WTC11 (cell line): ENCODE data around the gene REPIN1. TPM values are rescaled to one million over a fixed set of nuclear protein-coding genes. Genes with fewer than 3 reads are reported as not detected.
A peak's percentile ranks its signal among the peaks of the same experiment; 100 is the strongest.

Source experiments
- ATAC-seq: fragments of 200-7000 bp; cut with Tn5 transposase; 2 replicates; pipeline ENCODE4 v1.10.0; 2021; ENCODE audit warnings: mild to moderate bottlenecking, moderate library complexity
- CTCF ChIA-PET: fragments of 300-600 bp; sonication (Branson Sonifier 250); formaldehyde crosslinking; loops from one replicate; lab custom pipeline; 2021; ENCODE audit warnings: antibody characterized with exemption; lab: Charles Lee
- POLR2A ChIA-PET: fragments of 350-600 bp; sonication (Branson Sonifier 250); formaldehyde crosslinking; loops from one replicate; lab custom pipeline; 2021; ENCODE audit warnings: antibody characterized with exemption; lab: Charles Lee
- DNase-seq: peaks from one replicate; pipeline ENCODE4 v3.0.0; 2021; ENCODE audit warnings: low spot score
- H3K27ac Mint-ChIP-seq: 2 replicates; pipeline ENCODE4 v1.8.0; 2021; ENCODE audit warnings: mixed read lengths
- H3K27me3 Mint-ChIP-seq: 2 replicates; pipeline ENCODE4 v1.8.0; 2021; ENCODE audit warnings: low read depth, mild to moderate bottlenecking, moderate library complexity, mixed read lengths
- H3K36me3 Mint-ChIP-seq: 2 replicates; pipeline ENCODE4 v1.8.0; 2021; ENCODE audit warnings: mixed read lengths
- H3K4me1 Mint-ChIP-seq: 2 replicates; pipeline ENCODE4 v1.8.0; 2022; ENCODE audit warnings: mixed read lengths
- H3K4me3 Mint-ChIP-seq: 2 replicates; pipeline ENCODE4 v1.8.0; 2021; ENCODE audit warnings: mild to moderate bottlenecking, moderate library complexity, mixed read lengths
- H3K9me3 Mint-ChIP-seq: 2 replicates; pipeline ENCODE4 v1.8.0; 2021; ENCODE audit warnings: mixed read lengths
- FOXJ3 ChIP-seq: sonication (generic); formaldehyde crosslinking; IDR thresholded peaks from 2 replicates; pipeline ENCODE4 v1.9.0; 2021; ENCODE audit warnings: missing genetic modification reagents, mild to moderate bottlenecking, borderline replicate concordance
- GRHL2 ChIP-seq: fragments of 250-450 bp; sonication (Bioruptor Pico); IDR thresholded peaks from 2 replicates; pipeline ENCODE4 v1.8.0; 2022; ENCODE audit warnings: mild to moderate bottlenecking, moderate library complexity; ENCODE audit not compliant: insufficient replicate concordance, severe bottlenecking
- GTF2I ChIP-seq: fragments of 250-450 bp; sonication (Bioruptor Pico); conservative IDR thresholded peaks from 2 replicates; pipeline ENCODE4 v1.4.0; 2021; ENCODE audit warnings: mild to moderate bottlenecking
- KAT7 ChIP-seq: sonication (generic); formaldehyde crosslinking; IDR thresholded peaks from 2 replicates; pipeline ENCODE4 v1.8.1; 2023; ENCODE audit warnings: missing genetic modification reagents, mild to moderate bottlenecking, borderline replicate concordance
- MXD4 ChIP-seq: fragments of 250-450 bp; sonication (Bioruptor Pico); IDR thresholded peaks from 2 replicates; pipeline ENCODE4 v1.8.0; 2021; ENCODE audit warnings: mild to moderate bottlenecking, moderate library complexity, borderline replicate concordance
- RELA ChIP-seq: sonication (generic); formaldehyde crosslinking; IDR thresholded peaks from 2 replicates; pipeline ENCODE4 v1.8.1; 2022; ENCODE audit warnings: missing genetic modification reagents, mild to moderate bottlenecking, borderline replicate concordance
- SMAD3 ChIP-seq: sonication (generic); formaldehyde crosslinking; IDR thresholded peaks from 2 replicates; pipeline ENCODE4 v1.8.0; 2022; ENCODE audit warnings: missing genetic modification reagents, mild to moderate bottlenecking, borderline replicate concordance
- SP1 ChIP-seq: sonication (generic); formaldehyde crosslinking; conservative IDR thresholded peaks from 2 replicates; pipeline ENCODE4 v1.8.1; 2022; ENCODE audit warnings: missing genetic modification reagents
- total RNA-seq: library from RNA; stranded (reverse); gene quantifications from 3 replicates; pipeline ENCODE4 v1.2.3, GENCODE V29; 2021
- TF ChIP-seq, protein P1 (sequence below): fragments of 250-450 bp; sonication (Bioruptor Pico); IDR thresholded peaks from 2 replicates; pipeline ENCODE4 v1.8.0; 2021; ENCODE audit warnings: mild to moderate bottlenecking
- TF ChIP-seq, protein P2 (sequence below): sonication (generic); formaldehyde crosslinking; IDR thresholded peaks from 2 replicates; pipeline ENCODE4 v1.8.0; 2022; ENCODE audit warnings: mild to moderate bottlenecking, missing genetic modification reagents
- TF ChIP-seq, protein P3 (sequence below): sonication (generic); formaldehyde crosslinking; IDR thresholded peaks from 2 replicates; pipeline ENCODE4 v1.8.1; 2023; ENCODE audit warnings: mild to moderate bottlenecking, moderate library complexity, missing genetic modification reagents
- TF ChIP-seq, protein P4 (sequence below): sonication (generic); formaldehyde crosslinking; IDR thresholded peaks from 2 replicates; pipeline ENCODE4 v1.8.0; 2022; ENCODE audit warnings: mild to moderate bottlenecking, missing genetic modification reagents
- TF ChIP-seq, protein P5 (sequence below): sonication (generic); formaldehyde crosslinking; IDR thresholded peaks from 2 replicates; pipeline ENCODE4 v1.8.1; 2023; ENCODE audit warnings: mild to moderate bottlenecking, missing genetic modification reagents, borderline replicate concordance
- TF ChIP-seq, protein P6 (sequence below): fragments of 250-450 bp; sonication (Bioruptor Pico); IDR thresholded peaks from 2 replicates; pipeline ENCODE4 v1.9.0; 2021; ENCODE audit warnings: moderate library complexity, mild to moderate bottlenecking, inconsistent platforms, borderline replicate concordance
- TF ChIP-seq, protein P7 (sequence below): fragments of 250-450 bp; sonication (Bioruptor Pico); IDR thresholded peaks from 2 replicates; pipeline ENCODE4 v2.1.2; 2022; ENCODE audit warnings: mild to moderate bottlenecking, moderate library complexity

Gene REPIN1
- total RNA-seq, 1 experiment from 2014 or later: 130 TPM

DNA sequence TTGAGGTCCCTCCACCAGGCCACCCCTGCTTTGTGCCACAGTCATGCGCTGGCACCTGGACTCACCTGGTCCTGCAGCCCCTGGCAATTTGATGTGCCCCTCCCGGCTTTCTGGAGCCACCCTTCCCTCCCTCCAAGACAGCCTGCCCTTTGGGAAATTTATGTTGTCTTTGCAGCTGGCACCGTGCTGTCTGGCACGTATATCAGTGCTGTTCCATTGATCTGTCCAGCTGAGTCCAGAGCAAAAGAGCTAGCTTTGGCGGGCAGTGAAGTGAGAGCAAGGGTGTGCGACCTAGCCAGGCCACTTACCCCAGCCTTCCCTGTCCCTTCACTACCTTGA is 32.9 kb upstream of the REPIN1 start:
- ChIA-PET CTCF (interaction anchor here (0.8 to 1.3 kb wide), 6 partner anchors 11 to 82 kb away, joined by 3 to 5 read pairs (median 3); partner anchors contain the start of gene REPIN1), POLR2A (interaction anchor here (0.6 to 1.6 kb wide), 6 partner anchors 12 to 1018 kb away, joined by 3 to 10 read pairs (median 4); partner anchors contain the start of genes ACTR3C and LRRC61)
- TF ChIP-seq, protein P1, sequence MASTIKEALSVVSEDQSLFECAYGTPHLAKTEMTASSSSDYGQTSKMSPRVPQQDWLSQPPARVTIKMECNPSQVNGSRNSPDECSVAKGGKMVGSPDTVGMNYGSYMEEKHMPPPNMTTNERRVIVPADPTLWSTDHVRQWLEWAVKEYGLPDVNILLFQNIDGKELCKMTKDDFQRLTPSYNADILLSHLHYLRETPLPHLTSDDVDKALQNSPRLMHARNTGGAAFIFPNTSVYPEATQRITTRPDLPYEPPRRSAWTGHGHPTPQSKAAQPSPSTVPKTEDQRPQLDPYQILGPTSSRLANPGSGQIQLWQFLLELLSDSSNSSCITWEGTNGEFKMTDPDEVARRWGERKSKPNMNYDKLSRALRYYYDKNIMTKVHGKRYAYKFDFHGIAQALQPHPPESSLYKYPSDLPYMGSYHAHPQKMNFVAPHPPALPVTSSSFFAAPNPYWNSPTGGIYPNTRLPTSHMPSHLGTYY (CRISPR knock-in tag): no peak
- TF ChIP-seq, protein P2, sequence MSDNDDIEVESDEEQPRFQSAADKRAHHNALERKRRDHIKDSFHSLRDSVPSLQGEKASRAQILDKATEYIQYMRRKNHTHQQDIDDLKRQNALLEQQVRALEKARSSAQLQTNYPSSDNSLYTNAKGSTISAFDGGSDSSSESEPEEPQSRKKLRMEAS (CRISPR knock-in tag): no peak
- TF ChIP-seq SMAD3 (CRISPR knock-in tag) (no peak), MXD4 (no peak), RELA (CRISPR knock-in tag) (no peak), SP1 (CRISPR knock-in tag) (no peak), GTF2I (CRISPR knock-in tag) (no peak), KAT7 (no peak), GRHL2 (CRISPR knock-in tag) (no peak), FOXJ3 (CRISPR knock-in tag) (no peak)
- TF ChIP-seq, protein P3, sequence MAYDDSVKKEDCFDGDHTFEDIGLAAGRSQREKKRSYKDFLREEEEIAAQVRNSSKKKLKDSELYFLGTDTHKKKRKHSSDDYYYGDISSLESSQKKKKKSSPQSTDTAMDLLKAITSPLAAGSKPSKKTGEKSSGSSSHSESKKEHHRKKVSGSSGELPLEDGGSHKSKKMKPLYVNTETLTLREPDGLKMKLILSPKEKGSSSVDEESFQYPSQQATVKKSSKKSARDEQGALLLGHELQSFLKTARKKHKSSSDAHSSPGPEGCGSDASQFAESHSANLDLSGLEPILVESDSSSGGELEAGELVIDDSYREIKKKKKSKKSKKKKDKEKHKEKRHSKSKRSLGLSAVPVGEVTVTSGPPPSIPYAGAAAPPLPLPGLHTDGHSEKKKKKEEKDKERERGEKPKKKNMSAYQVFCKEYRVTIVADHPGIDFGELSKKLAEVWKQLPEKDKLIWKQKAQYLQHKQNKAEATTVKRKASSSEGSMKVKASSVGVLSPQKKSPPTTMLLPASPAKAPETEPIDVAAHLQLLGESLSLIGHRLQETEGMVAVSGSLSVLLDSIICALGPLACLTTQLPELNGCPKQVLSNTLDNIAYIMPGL (CRISPR knock-in tag): no peak
- TF ChIP-seq, protein P4, sequence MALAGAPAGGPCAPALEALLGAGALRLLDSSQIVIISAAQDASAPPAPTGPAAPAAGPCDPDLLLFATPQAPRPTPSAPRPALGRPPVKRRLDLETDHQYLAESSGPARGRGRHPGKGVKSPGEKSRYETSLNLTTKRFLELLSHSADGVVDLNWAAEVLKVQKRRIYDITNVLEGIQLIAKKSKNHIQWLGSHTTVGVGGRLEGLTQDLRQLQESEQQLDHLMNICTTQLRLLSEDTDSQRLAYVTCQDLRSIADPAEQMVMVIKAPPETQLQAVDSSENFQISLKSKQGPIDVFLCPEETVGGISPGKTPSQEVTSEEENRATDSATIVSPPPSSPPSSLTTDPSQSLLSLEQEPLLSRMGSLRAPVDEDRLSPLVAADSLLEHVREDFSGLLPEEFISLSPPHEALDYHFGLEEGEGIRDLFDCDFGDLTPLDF (CRISPR knock-in tag): no peak
- TF ChIP-seq, protein P5, sequence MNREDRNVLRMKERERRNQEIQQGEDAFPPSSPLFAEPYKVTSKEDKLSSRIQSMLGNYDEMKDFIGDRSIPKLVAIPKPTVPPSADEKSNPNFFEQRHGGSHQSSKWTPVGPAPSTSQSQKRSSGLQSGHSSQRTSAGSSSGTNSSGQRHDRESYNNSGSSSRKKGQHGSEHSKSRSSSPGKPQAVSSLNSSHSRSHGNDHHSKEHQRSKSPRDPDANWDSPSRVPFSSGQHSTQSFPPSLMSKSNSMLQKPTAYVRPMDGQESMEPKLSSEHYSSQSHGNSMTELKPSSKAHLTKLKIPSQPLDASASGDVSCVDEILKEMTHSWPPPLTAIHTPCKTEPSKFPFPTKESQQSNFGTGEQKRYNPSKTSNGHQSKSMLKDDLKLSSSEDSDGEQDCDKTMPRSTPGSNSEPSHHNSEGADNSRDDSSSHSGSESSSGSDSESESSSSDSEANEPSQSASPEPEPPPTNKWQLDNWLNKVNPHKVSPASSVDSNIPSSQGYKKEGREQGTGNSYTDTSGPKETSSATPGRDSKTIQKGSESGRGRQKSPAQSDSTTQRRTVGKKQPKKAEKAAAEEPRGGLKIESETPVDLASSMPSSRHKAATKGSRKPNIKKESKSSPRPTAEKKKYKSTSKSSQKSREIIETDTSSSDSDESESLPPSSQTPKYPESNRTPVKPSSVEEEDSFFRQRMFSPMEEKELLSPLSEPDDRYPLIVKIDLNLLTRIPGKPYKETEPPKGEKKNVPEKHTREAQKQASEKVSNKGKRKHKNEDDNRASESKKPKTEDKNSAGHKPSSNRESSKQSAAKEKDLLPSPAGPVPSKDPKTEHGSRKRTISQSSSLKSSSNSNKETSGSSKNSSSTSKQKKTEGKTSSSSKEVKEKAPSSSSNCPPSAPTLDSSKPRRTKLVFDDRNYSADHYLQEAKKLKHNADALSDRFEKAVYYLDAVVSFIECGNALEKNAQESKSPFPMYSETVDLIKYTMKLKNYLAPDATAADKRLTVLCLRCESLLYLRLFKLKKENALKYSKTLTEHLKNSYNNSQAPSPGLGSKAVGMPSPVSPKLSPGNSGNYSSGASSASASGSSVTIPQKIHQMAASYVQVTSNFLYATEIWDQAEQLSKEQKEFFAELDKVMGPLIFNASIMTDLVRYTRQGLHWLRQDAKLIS: no peak
- TF ChIP-seq, protein P6, sequence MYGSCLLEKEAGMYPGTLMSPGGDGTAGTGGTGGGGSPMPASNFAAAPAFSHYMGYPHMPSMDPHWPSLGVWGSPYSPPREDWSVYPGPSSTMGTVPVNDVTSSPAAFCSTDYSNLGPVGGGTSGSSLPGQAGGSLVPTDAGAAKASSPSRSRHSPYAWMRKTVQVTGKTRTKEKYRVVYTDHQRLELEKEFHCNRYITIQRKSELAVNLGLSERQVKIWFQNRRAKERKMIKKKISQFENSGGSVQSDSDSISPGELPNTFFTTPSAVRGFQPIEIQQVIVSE (CRISPR knock-in tag): no peak
- Mint-ChIP-seq H3K9me3 (no peaks in the 10 kb centered on the region), H3K4me1 (peaks cover 74% of the 10 kb centered on the region), H3K4me3 (no peak overlapping the region; the same call in 1 of the 2 replicates), H3K36me3 (peaks cover 29% of the 10 kb centered on the region), H3K27ac (peak overlapping the region; percentile 97), H3K27me3 (no peaks in the 10 kb centered on the region)
- no peak for ATAC-seq
- DNase-seq: no peak

DNA sequence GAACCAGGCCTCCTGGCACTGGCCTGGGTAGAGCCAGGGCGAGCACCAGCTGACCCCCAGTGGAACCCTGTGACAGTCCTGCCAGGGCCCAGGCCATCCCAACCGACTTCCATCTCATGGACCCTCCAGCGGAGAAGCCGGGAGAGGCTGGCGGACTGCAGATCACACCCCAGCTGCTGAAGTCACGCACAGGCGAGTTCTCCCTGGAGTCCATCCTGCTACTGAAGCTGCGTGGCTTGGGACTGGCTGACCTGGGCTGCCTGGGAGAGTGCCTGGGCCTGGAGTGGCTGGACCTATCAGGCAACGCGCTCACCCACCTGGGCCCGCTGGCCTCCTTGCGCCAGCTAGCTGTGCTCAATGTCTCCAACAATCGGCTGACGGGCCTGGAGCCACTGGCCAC is 31.9 kb upstream of the REPIN1 start:
- peaks cover 22% of the 10 kb centered on the region for H3K36me3 Mint-ChIP-seq
- ATAC-seq (no peak), DNase-seq (no peak)
- H3K4me3 Mint-ChIP-seq: no peak overlapping the region
- peaks cover 4% of the 10 kb centered on the region for H3K27me3 Mint-ChIP-seq
- CTCF ChIA-PET: interaction anchor here (0.6 kb wide), 1 partner anchor 48 kb away, joined by 3 read pairs; no protein-coding TSS in a partner anchor
- peaks cover 74% of the 10 kb centered on the region for H3K4me1 Mint-ChIP-seq
- no peaks in the 10 kb centered on the region for H3K9me3 Mint-ChIP-seq
- peak overlapping the region; percentile 97; the same call in 1 of the 2 replicates for H3K27ac Mint-ChIP-seq
- POLR2A ChIA-PET: interaction anchor here (0.9 to 1.8 kb wide), 3 partner anchors 47 to 67 kb away, joined by 3 to 7 read pairs (median 5); no protein-coding TSS in a partner anchor
- TF ChIP-seq, protein P7, sequence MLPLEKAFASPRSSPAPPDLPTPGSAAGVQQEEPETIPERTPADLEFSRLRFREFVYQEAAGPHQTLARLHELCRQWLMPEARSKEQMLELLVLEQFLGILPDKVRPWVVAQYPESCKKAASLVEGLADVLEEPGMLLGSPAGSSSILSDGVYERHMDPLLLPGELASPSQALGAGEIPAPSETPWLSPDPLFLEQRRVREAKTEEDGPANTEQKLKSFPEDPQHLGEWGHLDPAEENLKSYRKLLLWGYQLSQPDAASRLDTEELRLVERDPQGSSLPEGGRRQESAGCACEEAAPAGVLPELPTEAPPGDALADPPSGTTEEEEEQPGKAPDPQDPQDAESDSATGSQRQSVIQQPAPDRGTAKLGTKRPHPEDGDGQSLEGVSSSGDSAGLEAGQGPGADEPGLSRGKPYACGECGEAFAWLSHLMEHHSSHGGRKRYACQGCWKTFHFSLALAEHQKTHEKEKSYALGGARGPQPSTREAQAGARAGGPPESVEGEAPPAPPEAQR (CRISPR knock-in tag): no peak
- TF ChIP-seq KAT7: 0 out of 2 replicates have a peak, but pooled peaks have one; percentile 61
